Retina (tissue), 1 donor: ENCODE data around the gene NSUN7.
"Not testable (repeated sequence)": the region's sequence is repeated elsewhere in the genome, so short reads cannot be mapped to it uniquely, and the experiment has no call there.

Experiments used
- DNase-seq: peaks from one replicate; pipeline ENCODE4 v3.0.0-alpha.2; 2016

NSUN7 gene

DNA sequence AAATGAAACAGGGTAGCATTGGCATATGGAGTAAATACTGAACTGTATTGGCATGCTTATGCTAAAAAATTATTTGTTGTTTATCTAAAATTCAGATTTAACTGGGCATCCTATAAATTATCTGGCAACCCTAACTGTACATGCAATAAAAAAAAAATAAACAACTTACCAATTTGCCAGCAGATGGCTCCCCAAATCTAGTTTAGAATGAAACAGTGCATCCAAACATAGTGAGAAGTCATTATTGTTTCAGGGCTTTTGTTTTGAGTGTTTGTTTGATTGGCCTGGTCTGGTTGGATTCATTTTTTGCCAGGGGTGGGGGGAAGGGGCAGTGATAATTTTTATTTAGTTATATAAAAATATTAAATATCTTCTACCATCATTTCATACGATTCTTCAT, 12.8 kb upstream of the NSUN7 start:
- DNase-seq: peak; percentile 16

- no peak for DNase-seq
These were observed 11.9 kb upstream of the NSUN7 start for GRCh38 chr4:40737879-40738278.

GRCh38 chr4:40739347-40739746, 10.4 kb upstream of the NSUN7 start:
- DNase-seq: no peak

DNA sequence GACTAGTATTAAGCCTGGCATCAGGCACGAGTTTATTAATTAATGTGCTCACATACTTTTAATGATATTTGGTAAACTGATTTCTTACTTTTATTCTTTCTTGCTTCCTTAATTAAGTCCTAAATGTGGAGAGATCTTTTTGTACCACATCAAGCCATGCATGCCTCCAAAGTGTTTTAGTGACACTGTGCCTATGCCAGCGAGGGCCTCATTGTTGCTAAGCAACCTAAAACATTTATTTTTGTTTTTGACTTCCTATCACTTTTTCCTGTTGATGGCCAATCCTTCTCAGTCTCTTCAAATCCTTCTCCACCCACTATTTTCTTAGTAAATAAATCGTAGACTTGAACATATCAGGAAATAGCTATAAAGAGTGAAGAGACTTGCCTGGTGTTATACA, 5.5 kb upstream of the NSUN7 start:
- no peak for DNase-seq

- DNase-seq: no peak
These were observed 4.3 kb upstream of the NSUN7 start for GRCh38 chr4:40745285-40745984.

DNA sequence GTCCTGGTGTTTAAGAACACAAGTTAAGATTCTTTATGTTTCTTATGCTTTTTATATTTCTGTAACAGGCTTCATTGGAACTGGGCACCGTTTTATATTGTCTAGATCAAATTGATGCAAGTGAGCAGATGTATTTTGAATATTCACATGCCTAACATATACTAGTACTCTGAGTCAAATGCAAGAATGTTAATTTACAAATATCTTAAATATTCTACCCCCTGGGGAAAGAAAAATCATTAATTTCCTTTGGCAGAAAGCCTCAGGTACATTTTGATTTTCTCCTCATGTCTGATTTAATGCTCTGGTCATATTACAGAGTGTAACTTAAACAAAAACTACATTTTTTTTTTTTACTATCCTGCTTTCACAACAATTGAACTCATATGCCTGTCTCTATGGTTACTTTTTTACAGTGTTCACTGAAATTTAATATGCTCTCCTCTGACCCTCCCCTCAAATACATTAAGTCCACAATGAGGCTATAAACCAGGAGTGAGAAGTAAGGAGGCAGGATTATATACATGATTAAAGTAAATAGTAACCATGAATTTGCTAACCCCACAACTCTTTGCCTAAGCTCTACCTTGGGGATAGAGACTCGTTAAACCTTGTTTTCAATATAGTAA, 2.4 kb upstream of the NSUN7 start:
- no peak for DNase-seq

DNA sequence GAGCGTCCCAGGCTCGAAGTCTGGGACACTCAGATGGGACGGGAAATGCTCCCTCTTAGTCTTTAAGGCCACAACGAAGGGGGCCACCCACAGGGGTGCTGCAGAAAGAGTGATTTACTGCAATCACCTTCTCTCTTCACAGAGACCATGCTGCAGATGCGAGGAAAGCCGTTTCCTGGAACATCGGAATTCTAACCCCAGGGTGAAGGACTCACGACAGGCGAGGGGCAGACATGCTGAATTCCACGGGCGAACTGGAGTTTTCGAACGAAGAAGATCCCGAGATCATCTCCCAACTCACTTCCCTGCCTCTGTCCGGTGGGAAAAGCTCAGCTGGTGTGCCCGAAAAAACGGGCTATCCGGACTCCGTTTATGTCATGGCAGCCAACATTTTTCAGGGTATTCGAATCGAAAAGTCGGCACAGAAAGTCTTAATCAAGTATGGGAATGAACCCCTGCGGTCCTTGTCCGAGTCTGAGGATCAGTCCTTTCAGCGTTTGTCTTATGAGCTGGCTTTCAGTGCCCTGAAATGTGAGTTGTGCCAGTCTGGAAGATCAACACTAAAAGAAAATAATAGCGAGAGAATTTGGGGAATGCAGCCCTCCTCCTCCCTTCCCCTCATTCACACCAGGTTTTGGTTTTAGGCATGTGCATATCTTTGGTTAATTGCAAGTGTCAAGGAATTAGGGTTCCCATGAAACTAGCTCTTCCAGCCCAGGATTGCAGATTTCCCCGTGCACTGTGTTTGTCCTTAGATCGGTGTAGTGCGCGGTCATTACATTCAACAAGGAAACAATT, 905 bp downstream of the NSUN7 start:
- no peak for DNase-seq

- DNase-seq: no peak
These were observed 5.9 kb downstream of the NSUN7 start for GRCh38 chr4:40755616-40756015.

- DNase-seq: no peak
These were observed 13.5 kb downstream of the NSUN7 start for GRCh38 chr4:40763228-40763716.

DNA sequence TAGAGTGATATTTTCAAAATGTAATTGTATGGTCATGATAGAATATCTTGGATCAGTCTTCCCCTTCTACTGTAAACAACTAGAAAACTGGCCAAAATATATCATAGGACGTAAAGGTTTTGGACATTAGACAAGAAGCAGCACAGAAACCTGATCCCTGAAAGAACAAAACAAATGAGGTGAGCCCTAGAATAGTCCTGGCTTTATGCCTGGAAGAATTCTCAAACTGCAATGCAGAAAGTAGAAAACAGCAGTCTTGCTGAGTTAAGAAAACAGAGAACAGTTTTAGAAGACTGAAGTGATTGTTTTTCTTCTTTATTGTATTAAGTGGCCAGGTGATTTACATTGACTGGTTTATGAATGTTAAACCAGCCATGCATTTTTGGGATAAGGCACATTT, 19.5 kb downstream of the NSUN7 start:
- DNase-seq: no peak

DNA sequence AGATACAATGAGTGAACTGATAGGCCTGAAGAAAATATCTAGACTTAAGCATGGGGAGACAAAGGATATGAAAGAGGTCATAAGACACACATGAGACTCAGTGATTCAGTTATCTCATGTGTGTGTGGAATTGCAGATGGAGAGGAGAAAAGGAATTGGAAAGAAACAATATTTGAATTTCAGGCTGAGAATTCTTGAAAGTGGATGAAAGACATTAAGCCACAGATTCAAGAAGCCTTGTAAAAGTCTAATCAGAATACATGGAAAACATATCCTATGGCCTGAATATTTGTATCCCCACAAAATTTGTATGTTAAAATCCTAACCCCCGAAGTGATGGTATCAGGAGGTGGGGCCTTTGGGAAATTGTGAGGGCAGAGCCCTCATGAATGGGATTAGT, 28.3 kb downstream of the NSUN7 start:
- no peak for DNase-seq

GRCh38 chr4:40782876-40783275, 33.1 kb downstream of the NSUN7 start:
- no peak for DNase-seq

DNA sequence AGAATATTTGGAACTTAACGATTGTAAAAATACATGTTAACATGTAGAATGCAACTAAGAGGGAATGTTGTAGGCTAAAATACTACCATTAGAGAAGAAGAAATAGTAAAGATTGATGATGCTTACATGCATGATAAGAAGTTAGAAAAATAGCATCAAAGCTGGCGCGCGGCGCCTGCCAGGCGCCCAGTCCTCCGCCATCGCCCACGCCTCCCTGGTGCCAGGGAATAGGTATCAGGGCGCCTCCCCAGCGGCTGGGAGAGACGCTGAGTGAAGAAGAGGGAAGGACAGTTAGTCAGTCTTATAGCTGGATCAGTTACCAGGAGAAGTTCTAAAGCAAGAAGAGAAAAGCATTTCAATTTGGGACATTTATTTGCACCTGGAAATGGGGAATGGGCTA, 36.0 kb downstream of the NSUN7 start:
- DNase-seq: no peak

DNA sequence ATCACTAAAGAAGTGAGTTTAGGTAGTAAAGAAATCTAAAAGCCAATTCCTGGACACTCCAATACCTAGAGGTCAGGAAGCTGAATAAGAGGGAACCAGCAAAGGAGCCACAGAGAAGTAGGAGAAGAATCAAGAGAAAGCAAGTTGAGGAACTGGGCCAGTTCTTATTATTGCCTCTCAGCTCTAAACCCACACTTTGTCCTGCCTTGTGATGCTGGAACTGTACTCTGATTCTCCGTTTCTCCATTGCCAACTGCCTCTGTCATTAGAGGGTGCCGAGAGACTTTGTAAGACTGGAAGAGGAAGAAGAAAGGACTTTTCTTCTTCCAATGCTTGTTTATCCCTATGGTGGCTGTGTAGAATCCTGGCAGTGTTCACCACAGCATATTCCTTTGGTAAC, 38.6 kb downstream of the NSUN7 start:
- no peak for DNase-seq

DNA sequence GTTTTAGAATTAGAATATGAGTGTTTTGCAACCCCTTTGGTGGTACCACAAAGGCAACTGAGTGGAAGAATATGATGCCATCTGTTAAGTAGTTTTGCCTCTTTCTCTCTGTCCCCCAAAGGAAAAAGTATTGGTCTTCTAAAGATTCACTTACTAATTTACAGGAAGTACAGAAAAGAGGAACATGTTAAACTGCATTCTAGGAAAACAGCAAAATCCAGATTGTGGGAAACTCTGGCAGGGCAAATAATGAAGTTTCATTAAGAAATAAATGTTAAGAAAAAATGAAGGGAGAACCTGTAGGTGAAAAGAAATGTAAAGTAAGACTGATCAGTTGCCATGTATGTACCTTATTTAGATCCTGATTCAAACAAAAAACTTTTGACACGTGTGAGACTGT, 39.3 kb downstream of the NSUN7 start:
- no peak for DNase-seq

- no peak for DNase-seq
These were observed 40.0 kb downstream of the NSUN7 start for GRCh38 chr4:40789771-40790170.

- no peak for DNase-seq
These were observed 50.3 kb downstream of the NSUN7 start for GRCh38 chr4:40800064-40800463.

DNA sequence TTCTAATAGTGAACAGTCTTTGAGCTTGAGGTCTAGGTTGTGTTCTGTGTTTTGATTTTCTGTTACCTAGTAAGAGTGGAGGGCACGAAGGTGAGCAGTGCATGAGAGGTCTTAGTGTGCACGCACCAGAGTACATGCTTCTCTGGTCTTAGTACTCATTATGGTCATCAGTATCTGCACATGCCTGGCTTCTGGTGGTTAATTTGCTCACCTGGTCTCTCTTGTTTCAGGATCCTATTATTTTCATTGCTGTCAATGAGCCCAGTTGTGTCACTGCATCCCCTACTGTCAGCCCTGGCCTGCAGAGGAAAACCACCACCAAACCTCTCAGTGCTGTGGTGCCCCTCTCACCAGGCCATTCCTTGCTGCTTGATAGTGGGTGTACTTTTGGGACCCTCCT, 54.8 kb downstream of the NSUN7 start:
- no peak for DNase-seq

GRCh38 chr4:40808926-40809457, 59.2 kb downstream of the NSUN7 start:
- no peak for DNase-seq

DNA sequence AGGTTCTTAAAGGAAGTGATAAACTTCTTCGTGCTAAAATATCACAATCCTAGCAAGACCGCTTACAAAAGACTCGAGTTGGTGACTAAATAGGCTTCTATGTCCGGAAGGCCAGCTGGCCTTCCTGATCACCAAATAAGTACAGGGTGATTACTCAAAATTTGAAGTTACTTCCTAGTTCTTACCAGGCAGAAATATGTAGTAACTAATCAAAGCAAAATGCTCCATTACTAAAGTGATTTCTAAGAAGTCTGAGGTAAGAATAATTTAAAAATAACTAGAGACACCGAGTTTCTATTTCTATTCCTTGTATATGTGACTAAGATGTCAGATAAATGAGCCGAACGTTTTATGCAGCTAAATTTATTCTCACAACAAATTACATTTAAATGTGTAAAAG, 62.2 kb downstream of the NSUN7 start:
- no peak for DNase-seq

DNA sequence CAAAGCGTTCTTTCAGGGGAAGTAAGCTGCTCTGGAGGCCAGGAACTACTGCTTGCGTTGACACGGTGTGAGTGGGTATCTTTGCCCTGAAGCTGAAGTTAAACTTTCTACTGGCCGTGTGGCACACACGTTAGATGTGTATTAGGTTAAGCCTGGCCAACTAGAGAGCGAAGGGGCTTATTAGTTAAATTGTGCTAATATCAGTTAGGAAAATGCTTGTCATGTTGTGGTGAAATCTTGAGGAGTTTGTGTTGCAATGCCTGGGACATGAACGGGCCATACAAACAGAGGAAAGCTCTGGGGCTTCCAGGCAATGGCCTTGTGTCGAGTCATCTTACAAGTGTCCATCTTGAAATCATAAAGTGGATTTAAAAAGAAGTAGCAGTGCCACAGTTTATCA, 62.6 kb downstream of the NSUN7 start:
- no peak for DNase-seq

- no peak for DNase-seq
These were observed 63.1 kb downstream of the NSUN7 start for GRCh38 chr4:40812856-40813255.

DNA sequence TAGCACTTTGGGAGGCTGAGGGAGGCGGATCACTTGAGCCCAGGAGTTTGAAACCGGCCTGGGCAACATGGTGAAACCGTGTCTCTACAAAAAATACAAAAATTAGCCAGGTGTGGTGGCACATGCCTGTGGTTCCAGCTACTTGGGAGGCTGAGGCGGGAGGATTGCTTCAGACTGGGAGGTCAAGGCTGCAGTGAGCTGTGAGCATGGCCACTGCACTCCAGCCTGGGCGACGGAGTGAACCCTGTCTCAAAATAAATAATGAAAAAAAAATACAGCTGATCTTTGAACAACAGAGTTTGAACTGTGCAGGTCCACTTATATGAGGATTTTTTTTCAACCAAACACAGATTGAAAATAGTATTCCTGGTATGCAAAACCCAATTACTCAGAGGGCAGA, 67.4 kb downstream of the NSUN7 start:
- not testable (repeated sequence) for DNase-seq

DNA sequence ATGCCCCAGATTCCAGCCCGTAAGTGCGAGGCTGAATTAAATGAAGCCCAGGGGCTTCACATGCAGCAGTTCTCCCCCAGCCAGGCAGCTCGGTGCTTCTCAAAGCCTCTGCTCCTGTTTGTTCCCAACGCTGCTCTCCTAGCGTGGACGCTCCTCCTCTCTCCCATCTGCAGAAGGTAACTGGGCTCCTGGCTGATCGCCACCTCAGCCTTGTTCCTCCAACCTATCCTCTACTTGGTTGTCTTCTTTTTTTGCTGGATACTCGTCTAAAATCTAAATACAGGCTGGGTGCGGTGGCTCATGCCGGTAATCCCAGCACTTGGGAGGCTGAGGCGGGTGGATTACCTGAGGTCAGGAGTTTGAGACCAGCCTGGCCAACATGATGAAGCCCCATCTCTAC, 70.3 kb downstream of the NSUN7 start:
- DNase-seq: no peak
